Panc1 (cell line): ENCODE results near the gene MRGPRE.

Experiments used
- SIN3A ChIP-seq: IDR thresholded peaks from 2 replicates; pipeline ENCODE4 v1.6.1; 2012; ENCODE audit warnings: low read depth, mild to moderate bottlenecking, low read length, moderate library complexity, borderline replicate concordance; ENCODE audit not compliant: insufficient read depth
- TCF7L2 ChIP-seq: IDR thresholded peaks from 2 replicates; pipeline ENCODE4 v1.6.1; 2011; ENCODE audit warnings: mild to moderate bottlenecking, low read depth, low read length, inconsistent platforms
- TF ChIP-seq, protein P1 (sequence below): fragments of 450-650 bp; IDR thresholded peaks from 2 replicates; pipeline ENCODE4 v1.5.1; 2017; ENCODE audit warnings: mild to moderate bottlenecking
- TF ChIP-seq, protein P2 (sequence below), 2 experiments: IDR thresholded peaks; 2 replicates each; pipeline ENCODE4 v1.6.1; 2011 to 2012; ENCODE audit warnings: low read depth in 2 of 2, control low read depth in 1 of 2, low read length in 1 of 2, mild to moderate bottlenecking in 1 of 2, moderate library complexity in 1 of 2; ENCODE audit not compliant: insufficient read depth in 1 of 2

DNA sequence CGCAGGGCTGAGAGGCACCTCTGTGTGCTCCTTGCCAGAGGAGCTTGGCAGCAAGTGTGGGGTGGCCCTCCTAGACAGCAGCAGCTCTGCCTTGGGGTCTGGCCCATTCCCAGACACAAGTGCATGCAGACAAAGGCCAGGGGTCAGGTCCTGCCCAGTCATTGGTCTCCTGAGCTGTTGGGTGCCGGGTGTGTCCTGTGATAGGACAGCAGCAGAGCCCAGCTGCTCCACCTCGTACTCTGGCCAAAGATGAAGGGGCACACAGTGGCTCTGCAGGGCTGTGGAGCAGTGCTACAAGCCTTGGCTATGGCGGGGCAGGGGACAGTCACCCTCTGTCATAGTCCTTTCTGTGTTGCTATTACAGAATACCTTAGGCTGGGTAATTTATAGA is 49.8 kb downstream of the MRGPRE start:
- TF ChIP-seq TCF7L2, result no peak
- TF ChIP-seq, protein P1, sequence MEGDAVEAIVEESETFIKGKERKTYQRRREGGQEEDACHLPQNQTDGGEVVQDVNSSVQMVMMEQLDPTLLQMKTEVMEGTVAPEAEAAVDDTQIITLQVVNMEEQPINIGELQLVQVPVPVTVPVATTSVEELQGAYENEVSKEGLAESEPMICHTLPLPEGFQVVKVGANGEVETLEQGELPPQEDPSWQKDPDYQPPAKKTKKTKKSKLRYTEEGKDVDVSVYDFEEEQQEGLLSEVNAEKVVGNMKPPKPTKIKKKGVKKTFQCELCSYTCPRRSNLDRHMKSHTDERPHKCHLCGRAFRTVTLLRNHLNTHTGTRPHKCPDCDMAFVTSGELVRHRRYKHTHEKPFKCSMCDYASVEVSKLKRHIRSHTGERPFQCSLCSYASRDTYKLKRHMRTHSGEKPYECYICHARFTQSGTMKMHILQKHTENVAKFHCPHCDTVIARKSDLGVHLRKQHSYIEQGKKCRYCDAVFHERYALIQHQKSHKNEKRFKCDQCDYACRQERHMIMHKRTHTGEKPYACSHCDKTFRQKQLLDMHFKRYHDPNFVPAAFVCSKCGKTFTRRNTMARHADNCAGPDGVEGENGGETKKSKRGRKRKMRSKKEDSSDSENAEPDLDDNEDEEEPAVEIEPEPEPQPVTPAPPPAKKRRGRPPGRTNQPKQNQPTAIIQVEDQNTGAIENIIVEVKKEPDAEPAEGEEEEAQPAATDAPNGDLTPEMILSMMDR, result no peak
- TF ChIP-seq, protein P2, sequence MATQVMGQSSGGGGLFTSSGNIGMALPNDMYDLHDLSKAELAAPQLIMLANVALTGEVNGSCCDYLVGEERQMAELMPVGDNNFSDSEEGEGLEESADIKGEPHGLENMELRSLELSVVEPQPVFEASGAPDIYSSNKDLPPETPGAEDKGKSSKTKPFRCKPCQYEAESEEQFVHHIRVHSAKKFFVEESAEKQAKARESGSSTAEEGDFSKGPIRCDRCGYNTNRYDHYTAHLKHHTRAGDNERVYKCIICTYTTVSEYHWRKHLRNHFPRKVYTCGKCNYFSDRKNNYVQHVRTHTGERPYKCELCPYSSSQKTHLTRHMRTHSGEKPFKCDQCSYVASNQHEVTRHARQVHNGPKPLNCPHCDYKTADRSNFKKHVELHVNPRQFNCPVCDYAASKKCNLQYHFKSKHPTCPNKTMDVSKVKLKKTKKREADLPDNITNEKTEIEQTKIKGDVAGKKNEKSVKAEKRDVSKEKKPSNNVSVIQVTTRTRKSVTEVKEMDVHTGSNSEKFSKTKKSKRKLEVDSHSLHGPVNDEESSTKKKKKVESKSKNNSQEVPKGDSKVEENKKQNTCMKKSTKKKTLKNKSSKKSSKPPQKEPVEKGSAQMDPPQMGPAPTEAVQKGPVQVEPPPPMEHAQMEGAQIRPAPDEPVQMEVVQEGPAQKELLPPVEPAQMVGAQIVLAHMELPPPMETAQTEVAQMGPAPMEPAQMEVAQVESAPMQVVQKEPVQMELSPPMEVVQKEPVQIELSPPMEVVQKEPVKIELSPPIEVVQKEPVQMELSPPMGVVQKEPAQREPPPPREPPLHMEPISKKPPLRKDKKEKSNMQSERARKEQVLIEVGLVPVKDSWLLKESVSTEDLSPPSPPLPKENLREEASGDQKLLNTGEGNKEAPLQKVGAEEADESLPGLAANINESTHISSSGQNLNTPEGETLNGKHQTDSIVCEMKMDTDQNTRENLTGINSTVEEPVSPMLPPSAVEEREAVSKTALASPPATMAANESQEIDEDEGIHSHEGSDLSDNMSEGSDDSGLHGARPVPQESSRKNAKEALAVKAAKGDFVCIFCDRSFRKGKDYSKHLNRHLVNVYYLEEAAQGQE (IDR thresholded peaks at IDR 0.05; ENCODE audit: insufficient read depth in 1 of 2, low read depth in 2 of 2, low read length in 1 of 2), result no peak
- TF ChIP-seq SIN3A, result no peak
